ENCODE results near the gene DHX16. TPM values are rescaled to one million over a fixed set of nuclear protein-coding genes. Genes with fewer than 3 reads are reported as not detected.
"Not testable (repeated sequence)": the region's sequence is repeated elsewhere in the genome, so short reads cannot be mapped to it uniquely, and the experiment has no call there.

DHX16 gene
- total RNA-seq, 2 experiments from 2014 or later = 33.1 to 35.3 TPM

DNA sequence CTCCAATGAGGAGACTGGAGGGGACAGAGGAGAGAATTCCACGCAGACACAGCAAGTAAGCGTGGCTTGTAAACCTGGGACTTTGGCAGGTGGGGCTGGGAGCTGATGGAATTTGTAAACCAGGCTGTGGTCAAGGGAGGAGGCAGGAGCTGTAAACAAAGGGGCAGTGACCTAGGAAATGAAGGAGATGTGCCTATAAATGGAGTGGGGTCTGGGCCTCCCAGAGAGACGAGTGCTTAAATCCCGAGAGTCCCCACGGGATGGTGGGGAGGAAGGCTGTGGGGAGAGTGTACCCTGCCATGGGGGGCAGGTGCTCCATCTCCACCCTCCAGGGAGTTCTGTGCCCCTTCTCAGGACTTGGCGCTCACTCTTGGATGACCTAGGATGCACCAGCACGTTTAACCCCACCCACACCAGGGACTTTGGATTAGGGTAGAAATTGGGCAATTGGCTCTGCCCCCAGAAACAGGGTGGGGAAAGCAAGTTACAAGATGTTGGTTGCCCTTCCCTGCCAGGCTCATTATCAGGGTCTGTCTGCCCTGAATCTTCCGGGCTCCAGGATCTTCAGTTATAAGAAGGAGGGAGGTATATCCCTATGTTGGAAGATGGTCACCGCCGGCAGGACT, 4.0 kb upstream of the DHX16 start:
- Mint-ChIP-seq H3K27ac (no peak overlapping the region), H3K36me3 (peaks cover 50% of the 10 kb centered on the region), H3K9me3 (no peaks in the 10 kb centered on the region), H3K4me3 (no peak overlapping the region), H3K27me3 (no peaks in the 10 kb centered on the region), H3K4me1 (ENCODE audit: low read depth) (peaks cover 25% of the 10 kb centered on the region)
- CTCF ChIA-PET = interaction anchor here (19.8 kb wide), 1 partner anchor 50 kb away, joined by 628 read pairs; the partner anchor contains the start of genes MDC1 and TUBB
- intact Hi-C loops (cut with micrococcal nuclease) = no loop called here
- POLR2A ChIA-PET = interaction anchor here (1.2 kb wide), 1 partner anchor 45 kb away, joined by 3 read pairs; no protein-coding TSS in a partner anchor
- DNase-seq = no peak

DNA sequence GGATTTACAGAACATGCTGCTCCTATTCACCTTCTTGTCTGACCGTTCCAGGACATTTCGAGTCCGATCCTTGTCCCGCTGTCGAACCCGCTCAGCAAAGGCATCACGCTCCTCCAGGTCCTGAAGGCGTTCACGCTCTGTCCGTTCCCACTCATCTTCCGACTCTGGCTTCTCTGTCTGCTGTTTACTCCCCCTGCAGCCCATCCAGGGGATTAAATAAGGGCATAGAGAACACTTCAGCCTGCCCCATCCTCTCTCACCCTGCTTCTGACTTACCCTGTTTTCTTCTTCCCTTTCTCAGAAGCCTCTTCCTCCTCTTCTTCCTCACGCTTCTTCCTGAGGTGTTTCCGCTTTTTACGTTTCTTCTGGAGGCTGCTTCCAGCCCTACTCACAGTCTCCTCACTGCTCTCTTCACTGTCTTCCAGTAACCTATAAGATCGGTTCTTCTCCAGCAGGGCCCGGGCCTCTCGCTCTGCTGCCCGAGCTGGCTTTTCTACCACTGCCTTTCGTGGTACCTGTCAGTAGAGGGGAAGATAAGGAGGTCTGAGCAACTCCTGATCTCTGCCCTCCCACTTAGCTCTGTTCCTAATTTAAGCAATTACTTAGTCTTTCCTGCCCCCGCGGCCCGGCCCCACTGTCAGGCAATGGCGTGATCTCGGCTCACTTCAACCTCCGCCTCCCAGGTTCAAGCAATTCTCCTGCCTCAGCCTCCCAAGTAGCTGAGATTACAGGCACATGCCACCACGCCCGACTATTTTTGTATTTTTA, 1.9 kb downstream of the DHX16 start:
- ChIA-PET CTCF (interaction anchor here (1.5 to 19.8 kb wide), 2 partner anchors 56 to 126 kb away, joined by 4 to 628 read pairs; partner anchors contain the start of genes MDC1 and TUBB), POLR2A (no interaction called here)
- Mint-ChIP-seq H3K9me3 (no peaks in the 10 kb centered on the region), H3K27ac (no peak overlapping the region), H3K27me3 (no peaks in the 10 kb centered on the region), H3K4me3 (peak overlapping the region; percentile 91), H3K4me1 (ENCODE audit: low read depth) (peaks cover 33% of the 10 kb centered on the region), H3K36me3 (peaks cover 14% of the 10 kb centered on the region)
- intact Hi-C loops (cut with micrococcal nuclease) = no loop called here
- no peak for DNase-seq

DNA sequence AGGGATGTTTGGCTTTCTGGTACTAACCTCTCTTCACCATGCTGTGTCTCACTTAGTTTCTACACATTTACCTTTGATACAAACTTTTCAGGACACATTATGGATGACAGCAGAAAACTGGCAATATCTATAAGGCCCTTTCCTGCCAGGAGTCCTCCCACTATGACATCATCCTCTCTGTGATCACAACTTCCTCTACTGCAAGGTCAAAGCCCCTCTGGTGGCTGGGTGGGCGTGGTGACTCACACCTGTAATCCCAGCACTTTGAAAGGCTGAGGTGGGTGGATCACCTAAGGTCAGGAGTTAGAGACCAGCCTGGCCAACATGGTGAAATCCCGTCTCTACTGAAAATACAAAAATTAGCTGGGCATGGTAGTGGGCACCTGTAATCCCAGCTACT, 6.5 kb downstream of the DHX16 start:
- Mint-ChIP-seq H3K4me1 (ENCODE audit: low read depth) (peaks cover 21% of the 10 kb centered on the region), H3K36me3 (peaks cover 47% of the 10 kb centered on the region), H3K27ac (peak overlapping the region; percentile 73)
- DNase-seq = peak; percentile 73
- H3K4me3 Mint-ChIP-seq; intact Hi-C loops (cut with micrococcal nuclease); H3K9me3 Mint-ChIP-seq; H3K27me3 Mint-ChIP-seq; CTCF ChIA-PET; POLR2A ChIA-PET: not testable (repeated sequence)

DNA sequence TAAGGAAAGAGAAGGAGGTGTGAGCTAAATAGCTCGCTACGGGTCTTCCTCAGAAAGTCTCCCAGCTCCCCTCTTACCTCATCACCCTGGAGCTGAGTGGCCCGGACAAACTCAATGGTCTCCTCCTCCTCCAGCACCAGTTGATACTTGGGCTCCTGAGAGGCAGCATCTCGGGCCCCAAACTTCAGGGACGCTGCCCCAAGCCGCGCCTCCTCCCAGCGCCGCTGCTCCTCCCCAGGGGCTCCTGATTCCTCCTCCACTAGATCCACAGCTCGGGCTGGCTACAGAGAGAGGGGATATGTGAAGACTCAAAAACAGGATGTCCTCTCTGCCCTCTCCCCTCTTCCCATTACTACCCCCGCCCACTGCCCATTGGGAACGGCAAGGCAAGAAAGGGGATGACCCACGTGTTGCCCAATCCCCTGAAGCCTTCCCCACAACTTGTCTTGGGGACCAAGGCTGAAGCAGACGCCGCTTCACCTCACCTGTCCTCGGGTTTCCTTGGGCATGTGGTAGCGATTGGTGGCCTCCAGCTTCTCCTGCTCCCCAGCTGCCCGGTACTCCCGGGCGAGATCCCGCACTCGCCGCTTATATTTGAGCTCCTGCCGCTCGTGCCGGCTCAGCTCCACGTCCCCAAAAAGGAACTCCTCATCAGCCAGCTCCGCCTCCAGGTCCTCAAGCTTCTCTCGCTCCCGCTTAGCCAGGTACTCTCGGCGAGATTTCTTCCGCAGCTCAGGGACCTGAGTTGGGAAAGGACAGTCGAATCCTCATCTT, 7.6 kb downstream of the DHX16 start:
- no peak overlapping the region for H3K4me3 Mint-ChIP-seq
- peaks cover 12% of the 10 kb centered on the region for H3K4me1 Mint-ChIP-seq (ENCODE audit: low read depth)
- no peaks in the 10 kb centered on the region for H3K9me3 Mint-ChIP-seq
- H3K27ac Mint-ChIP-seq = peak overlapping the region; percentile 73
- ChIA-PET CTCF (interaction anchor here (0.9 kb wide), 3 partner anchors 66 to 124 kb away, joined by 3 to 4 read pairs (median 3); no protein-coding TSS in a partner anchor), POLR2A (interaction anchor here (1.4 kb wide), 1 partner anchor 24 kb away, joined by 3 read pairs; no protein-coding TSS in a partner anchor)
- DNase-seq = no peak
- H3K27me3 Mint-ChIP-seq = no peaks in the 10 kb centered on the region
- intact Hi-C loops (cut with micrococcal nuclease) = no loop called here
- peaks cover 45% of the 10 kb centered on the region for H3K36me3 Mint-ChIP-seq

DNA sequence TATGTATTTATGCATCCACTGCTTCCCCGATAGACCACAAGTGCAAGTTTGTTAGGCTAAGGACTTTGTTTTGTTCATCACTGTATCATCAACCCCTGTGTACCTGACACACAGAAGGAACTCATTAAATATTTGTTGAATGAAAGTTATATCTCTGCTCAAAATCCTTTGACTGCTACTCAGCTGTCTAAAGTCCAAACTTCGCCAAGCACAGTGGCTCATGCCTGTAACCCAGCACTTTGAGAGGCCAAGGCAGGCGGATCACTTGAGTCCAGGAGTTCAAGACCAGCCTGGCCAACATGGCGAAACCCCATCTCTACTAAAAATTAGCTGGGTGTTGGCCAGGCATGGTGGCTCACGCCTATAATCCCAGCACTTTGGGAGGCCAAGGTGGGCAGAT, 14.9 kb downstream of the DHX16 start:
- peaks cover 37% of the 10 kb centered on the region for H3K36me3 Mint-ChIP-seq
- DNase-seq; H3K27ac Mint-ChIP-seq; H3K4me3 Mint-ChIP-seq; H3K9me3 Mint-ChIP-seq; H3K27me3 Mint-ChIP-seq; H3K4me1 Mint-ChIP-seq (ENCODE audit: low read depth); POLR2A ChIA-PET; intact Hi-C loops (cut with micrococcal nuclease): not testable (repeated sequence)
- CTCF ChIA-PET = interaction anchor here (1.0 kb wide), 1 partner anchor 64 kb away, joined by 5 read pairs; no protein-coding TSS in a partner anchor

DNA sequence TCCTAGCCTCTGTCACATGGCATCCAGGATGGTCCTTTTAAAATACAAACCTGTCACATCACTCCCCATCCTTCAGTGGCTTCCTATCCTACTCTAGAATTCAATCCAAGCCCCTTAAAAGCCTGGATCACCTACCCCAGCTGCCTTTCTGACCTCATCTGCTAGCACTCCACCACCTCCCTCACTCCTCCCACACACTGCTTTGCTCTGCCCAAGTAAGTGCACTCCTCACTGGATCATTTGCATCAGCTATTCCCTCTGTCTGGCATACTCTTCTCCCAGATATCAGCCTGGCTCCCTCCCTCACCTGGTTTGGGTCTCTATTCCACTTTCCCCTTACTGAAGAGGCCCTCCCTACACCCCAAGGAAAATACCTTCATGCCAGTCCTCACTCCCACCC, 15.4 kb downstream of the DHX16 start:
- no peak for DNase-seq
- Mint-ChIP-seq H3K27me3 (no peaks in the 10 kb centered on the region), H3K27ac (no peak overlapping the region), H3K36me3 (peaks cover 37% of the 10 kb centered on the region), H3K4me3 (no peak overlapping the region), H3K9me3 (no peaks in the 10 kb centered on the region), H3K4me1 (ENCODE audit: low read depth) (no peaks in the 10 kb centered on the region)
- CTCF ChIA-PET = no interaction called here
- POLR2A ChIA-PET = no interaction called here
- intact Hi-C loops (cut with micrococcal nuclease) = no loop called here

DNA sequence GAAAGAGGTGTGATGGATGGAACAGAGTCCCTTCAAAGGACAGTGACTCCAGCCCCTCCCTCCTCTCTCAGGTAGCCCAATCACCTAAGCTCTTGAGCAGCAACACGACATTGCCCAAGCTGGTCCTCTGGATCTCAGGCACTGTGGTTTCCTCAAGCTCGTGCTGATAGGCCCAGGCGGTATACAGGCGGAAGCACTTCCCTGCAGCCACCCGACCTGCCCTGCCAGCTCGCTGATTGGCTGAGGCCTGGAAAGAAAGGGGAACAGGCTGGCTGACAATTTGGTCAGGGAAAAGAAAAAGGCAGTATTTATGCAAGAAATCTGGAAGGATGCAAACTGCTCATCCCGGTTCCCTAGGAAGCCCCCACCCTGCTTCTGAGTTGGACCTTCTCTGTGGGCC, 16.3 kb downstream of the DHX16 start:
- no peaks in the 10 kb centered on the region for H3K9me3 Mint-ChIP-seq
- ChIA-PET POLR2A (no interaction called here), CTCF (no interaction called here)
- DNase-seq = no peak
- intact Hi-C loops (cut with micrococcal nuclease) = no loop called here
- H3K27ac Mint-ChIP-seq = no peak overlapping the region
- H3K27me3 Mint-ChIP-seq = no peaks in the 10 kb centered on the region
- H3K4me3 Mint-ChIP-seq = no peak overlapping the region
- H3K36me3 Mint-ChIP-seq = peaks cover 33% of the 10 kb centered on the region
- no peaks in the 10 kb centered on the region for H3K4me1 Mint-ChIP-seq (ENCODE audit: low read depth)

DNA sequence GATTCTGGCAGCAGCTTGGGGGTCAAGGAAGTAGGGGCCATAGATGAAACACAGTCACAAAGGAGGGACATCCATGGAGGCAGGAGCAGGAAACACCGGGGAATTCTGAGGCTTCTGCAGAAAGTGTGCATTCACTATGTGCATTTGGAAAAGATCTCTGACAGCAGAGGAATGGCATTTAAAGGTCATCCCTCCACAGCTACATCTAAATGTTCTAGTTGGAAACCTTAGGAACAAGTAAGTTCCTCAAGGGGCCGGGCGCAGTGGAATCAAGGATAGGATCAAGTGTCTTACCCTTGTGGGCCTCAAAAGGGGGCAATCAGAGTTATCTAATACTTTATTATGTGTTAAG, 17.1 kb downstream of the DHX16 start:
- intact Hi-C loops (cut with micrococcal nuclease) = no loop called here
- Mint-ChIP-seq H3K27me3 (no peaks in the 10 kb centered on the region), H3K27ac (no peak overlapping the region), H3K9me3 (no peaks in the 10 kb centered on the region), H3K36me3 (peaks cover 34% of the 10 kb centered on the region), H3K4me3 (no peak overlapping the region), H3K4me1 (ENCODE audit: low read depth) (no peaks in the 10 kb centered on the region)
- CTCF ChIA-PET = interaction anchor here (1.1 kb wide), 1 partner anchor 75 kb away, joined by 3 read pairs; no protein-coding TSS in a partner anchor
- DNase-seq = no peak
- POLR2A ChIA-PET = no interaction called here

DNA sequence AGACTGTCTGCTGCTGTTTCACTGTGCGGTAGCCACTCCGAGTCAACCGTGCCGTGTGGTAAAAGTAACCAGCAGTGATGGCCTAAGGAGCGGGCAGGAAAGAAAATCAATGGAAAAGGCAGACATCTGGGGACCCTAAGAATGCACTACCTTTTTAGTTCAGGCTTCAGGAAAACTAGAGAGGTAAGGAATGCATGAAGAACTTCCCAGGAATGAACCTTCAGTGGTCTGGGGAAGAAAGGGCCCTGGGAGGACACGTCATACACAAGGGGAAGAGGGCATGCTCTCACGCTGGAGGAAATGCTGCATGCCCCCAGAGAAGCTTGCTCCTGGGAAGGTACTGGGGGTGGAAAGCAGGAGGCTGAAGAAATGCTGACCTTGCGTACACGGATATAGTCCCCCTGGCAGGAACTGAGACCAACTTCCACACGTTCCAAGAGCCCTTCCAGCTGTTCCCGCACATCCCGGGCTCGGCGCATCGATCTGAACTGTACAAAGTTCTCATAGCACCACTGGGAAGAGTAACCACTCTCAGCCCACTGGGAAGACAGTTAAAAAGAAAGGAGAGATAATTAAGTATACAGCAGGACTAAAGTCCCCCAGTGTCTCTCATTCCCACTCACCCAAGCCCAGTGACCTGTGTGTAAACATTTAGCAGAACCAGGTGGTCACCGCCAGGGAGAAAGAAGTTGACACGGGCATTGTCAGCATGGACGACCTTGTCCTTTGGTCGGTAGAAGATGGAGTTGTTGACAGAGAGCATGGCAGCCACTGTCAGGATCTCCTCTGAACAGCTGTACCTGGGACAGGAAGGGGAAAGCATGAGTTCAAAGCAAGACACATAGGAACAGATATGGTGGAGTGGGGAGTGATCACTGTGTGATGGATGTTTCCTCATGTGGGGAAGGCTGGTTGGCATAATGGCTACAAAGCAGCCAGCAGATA, 17.7 kb downstream of the DHX16 start:
- no peak for DNase-seq
- intact Hi-C loops (cut with micrococcal nuclease) = no loop called here
- ChIA-PET POLR2A (no interaction called here), CTCF (interaction anchor here (1.1 kb wide), 1 partner anchor 75 kb away, joined by 3 read pairs; no protein-coding TSS in a partner anchor)
- H3K27ac Mint-ChIP-seq = no peak overlapping the region
- H3K36me3 Mint-ChIP-seq = peaks cover 36% of the 10 kb centered on the region
- no peak overlapping the region for H3K4me3 Mint-ChIP-seq
- H3K9me3 Mint-ChIP-seq = no peaks in the 10 kb centered on the region
- H3K4me1 Mint-ChIP-seq (ENCODE audit: low read depth) = no peaks in the 10 kb centered on the region
- H3K27me3 Mint-ChIP-seq = no peaks in the 10 kb centered on the region

DNA sequence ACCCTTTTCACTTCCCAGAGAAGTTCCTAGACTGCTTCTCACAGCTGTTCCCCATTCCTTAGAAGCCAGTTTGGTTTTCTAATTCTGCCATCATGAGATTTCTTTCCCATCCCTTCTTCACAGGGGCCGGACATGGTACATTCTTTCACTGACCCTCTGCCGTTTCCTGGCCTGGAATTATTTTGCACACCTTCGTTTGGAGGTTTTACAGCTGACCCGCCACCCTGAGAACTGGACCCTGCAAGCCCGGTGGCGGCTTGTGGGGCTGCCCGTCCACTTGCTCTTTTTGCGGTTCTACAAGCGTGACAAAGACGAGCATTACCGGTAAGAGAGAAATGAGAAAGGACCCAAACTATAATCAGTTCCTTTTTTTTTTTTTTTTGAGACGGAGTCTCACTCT, 21.7 kb downstream of the DHX16 start:
- Mint-ChIP-seq H3K4me1 (ENCODE audit: low read depth) (peaks cover 15% of the 10 kb centered on the region), H3K27ac (peak overlapping the region; percentile 10), H3K27me3 (no peaks in the 10 kb centered on the region), H3K36me3 (peaks cover 27% of the 10 kb centered on the region), H3K9me3 (no peaks in the 10 kb centered on the region), H3K4me3 (no peak overlapping the region)
- no peak for DNase-seq
- ChIA-PET CTCF (interaction anchor here (1.7 kb wide), 1 partner anchor 22 kb away, joined by 4 read pairs; the partner anchor contains the start of gene DHX16), POLR2A (no interaction called here)
- intact Hi-C loops (cut with micrococcal nuclease) = no loop called here

Measured in activated CD4-positive, alpha-beta memory T cell treated with anti-CD3 and anti-CD28 coated beads for 36 hours (primary cell).